Activated CD4-positive, alpha-beta T cell treated with anti-CD3 and anti-CD28 coated beads, Interleukin-2, Interleukin-6, amounts not matched to agents 100 ng/mL and 50 ng/mL, durations not matched to agents 16 hours and 8 hours (primary cell): ENCODE data around the gene TAX1BP1.
A peak's percentile ranks its signal among the peaks of the same experiment; 100 is the strongest.
"Not testable (repeated sequence)": the region's sequence is repeated elsewhere in the genome, so short reads cannot be mapped to it uniquely, and the experiment has no call there.

ENCODE experiments used
- DNase-seq: peaks from one replicate; pipeline ENCODE4 v3.0.0-alpha.2; 2020

The TAX1BP1 gene

GRCh38 chr7:27850531-27850930, 110.6 kb downstream of the TAX1BP1 start:
- no peak for DNase-seq

GRCh38 chr7:27856703-27857485, 116.9 kb downstream of the TAX1BP1 start:
- not testable (repeated sequence) for DNase-seq

- no peak for DNase-seq
These were observed 120.8 kb downstream of the TAX1BP1 start for GRCh38 chr7:27860800-27861199.

- DNase-seq = no peak
These were observed 121.8 kb downstream of the TAX1BP1 start for GRCh38 chr7:27861747-27862146.

- no peak for DNase-seq
These were observed 123.9 kb downstream of the TAX1BP1 start for GRCh38 chr7:27863880-27864279.

- DNase-seq = peak; percentile 10
These were observed 126.3 kb downstream of the TAX1BP1 start for GRCh38 chr7:27866256-27866655.

GRCh38 chr7:27866828-27867672, 127.1 kb downstream of the TAX1BP1 start:
- no peak for DNase-seq

- DNase-seq = no peak
These were observed 128.2 kb downstream of the TAX1BP1 start for GRCh38 chr7:27868131-27868550.

GRCh38 chr7:27869056-27869455, 129.1 kb downstream of the TAX1BP1 start:
- no peak for DNase-seq

GRCh38 chr7:27870595-27870994, 130.6 kb downstream of the TAX1BP1 start:
- no peak for DNase-seq

GRCh38 chr7:27871086-27871485, 131.1 kb downstream of the TAX1BP1 start:
- no peak for DNase-seq

- DNase-seq = no peak
These were observed 131.9 kb downstream of the TAX1BP1 start for GRCh38 chr7:27871866-27872265.

GRCh38 chr7:27872356-27873275, 132.7 kb downstream of the TAX1BP1 start:
- no peak for DNase-seq

GRCh38 chr7:27873981-27874957, 134.3 kb downstream of the TAX1BP1 start:
- no peak for DNase-seq

- no peak for DNase-seq
These were observed 135.1 kb downstream of the TAX1BP1 start for GRCh38 chr7:27875061-27875460.

- DNase-seq = no peak
These were observed 135.9 kb downstream of the TAX1BP1 start for GRCh38 chr7:27875832-27876231.

- no peak for DNase-seq
These were observed 136.8 kb downstream of the TAX1BP1 start for GRCh38 chr7:27876756-27877155.
